ENCODE data around the gene PYROXD2.
"Not testable (repeated sequence)": the region's sequence is repeated elsewhere in the genome, so short reads cannot be mapped to it uniquely, and the experiment has no call there.

The PYROXD2 gene

DNA sequence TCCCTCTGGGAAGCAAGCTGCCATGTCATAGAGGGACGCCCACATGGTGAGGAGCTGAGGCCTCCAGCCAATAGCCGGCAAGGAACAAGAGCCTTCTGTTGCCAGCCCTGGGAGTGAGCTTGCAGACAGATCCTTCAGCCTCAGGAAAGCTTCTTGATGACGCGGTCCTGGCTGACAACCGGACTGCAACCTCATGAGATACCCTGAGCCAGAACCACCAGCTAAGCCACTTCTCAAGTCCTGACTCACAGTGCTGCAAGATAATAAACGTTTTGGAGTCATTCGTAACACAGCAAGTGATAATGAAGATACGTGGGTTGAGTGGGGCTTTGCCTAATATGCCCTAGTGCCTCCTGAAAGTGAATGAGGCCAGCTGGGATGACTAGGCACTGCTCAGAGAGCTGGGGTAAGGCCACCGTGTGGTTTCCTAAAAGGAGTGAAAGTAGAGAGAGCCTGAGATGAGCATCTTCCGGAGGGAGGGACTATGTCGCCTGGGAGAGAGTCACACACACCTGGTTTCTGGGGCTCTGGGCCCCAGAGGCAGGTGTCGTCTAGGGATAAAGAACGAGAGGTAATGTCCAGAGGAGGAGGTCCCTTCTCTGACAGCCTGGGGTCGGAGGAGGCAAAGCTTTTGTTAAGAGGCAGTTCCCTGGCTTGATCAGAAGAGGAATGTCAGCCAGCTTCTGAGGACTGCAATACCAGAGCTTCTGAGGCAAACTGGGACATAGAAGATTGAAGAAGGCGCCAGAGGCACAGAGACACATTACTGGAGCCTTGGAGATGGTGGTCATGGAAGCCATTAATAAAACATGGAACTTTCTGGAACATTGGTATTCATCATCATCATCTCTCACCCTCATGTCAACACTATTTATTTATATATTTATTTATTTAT is 53.6 kb downstream of the PYROXD2 start:
- peaks cover 9% of the 10 kb centered on the region for H3K4me1 Mint-ChIP-seq (ENCODE audit: low read depth)
- no peak overlapping the region for H3K27ac Mint-ChIP-seq
- H3K9me3 Mint-ChIP-seq = no peaks in the 10 kb centered on the region
- H3K27me3 Mint-ChIP-seq = peaks cover 15% of the 10 kb centered on the region
- no peak overlapping the region for H3K4me3 Mint-ChIP-seq
- H3K36me3 Mint-ChIP-seq (ENCODE audit: low read depth) = no peaks in the 10 kb centered on the region

DNA sequence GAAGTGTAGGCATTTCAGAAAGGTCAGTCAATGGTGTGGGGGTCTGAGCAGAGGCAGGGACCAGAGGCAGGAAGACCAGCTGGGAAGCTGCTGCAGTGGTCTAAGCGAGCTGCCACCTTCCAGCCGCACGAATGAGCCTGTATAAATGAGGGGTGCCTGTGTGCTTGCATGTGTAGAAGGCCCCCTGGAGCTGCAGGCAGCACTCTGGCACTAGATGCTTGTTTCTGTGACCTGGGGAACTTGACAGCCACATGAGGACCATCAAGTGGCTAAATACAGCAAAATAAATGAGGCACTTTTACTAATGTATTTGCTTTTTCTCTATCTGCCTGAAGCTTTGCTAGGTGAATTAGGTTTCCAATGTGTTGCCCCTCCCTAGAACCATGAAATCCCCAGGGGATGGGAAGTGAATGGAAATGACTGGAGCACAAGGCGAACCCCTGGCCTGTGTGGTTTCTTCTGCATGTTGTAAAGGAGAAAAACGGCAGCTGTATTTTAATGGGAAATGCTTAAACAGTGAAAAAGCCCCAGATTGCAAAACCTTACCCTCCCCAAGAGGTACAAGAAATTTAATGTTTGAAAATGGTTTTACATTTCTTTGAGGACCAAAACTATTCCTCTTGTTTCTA is 57.7 kb downstream of the PYROXD2 start:
- no peaks in the 10 kb centered on the region for H3K36me3 Mint-ChIP-seq (ENCODE audit: low read depth)
- H3K9me3 Mint-ChIP-seq = no peaks in the 10 kb centered on the region
- peaks cover 37% of the 10 kb centered on the region for H3K27me3 Mint-ChIP-seq
- peaks cover 12% of the 10 kb centered on the region for H3K4me1 Mint-ChIP-seq (ENCODE audit: low read depth)
- no peak overlapping the region for H3K27ac Mint-ChIP-seq
- H3K4me3 Mint-ChIP-seq = no peak overlapping the region

DNA sequence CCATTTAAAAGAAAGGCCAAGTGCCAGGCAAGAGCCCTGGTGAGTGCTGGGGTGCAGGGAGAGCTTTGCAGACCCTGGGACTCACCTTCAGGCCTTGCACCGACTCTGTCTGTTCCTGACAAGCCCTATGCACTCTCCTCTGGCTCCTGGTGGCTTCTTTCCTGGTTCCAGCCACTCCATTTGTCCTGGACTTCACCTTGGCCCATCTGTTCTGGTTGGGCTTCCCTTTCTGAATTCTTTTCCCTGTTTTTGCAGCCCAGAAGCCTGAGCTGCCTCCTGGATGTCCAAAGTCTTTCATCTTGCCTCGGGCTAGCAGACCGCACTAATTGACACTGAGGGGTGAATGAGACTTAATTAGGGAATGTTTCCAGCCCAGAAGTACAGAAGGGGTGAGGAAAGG is 60.5 kb downstream of the PYROXD2 start:
- peaks cover 7% of the 10 kb centered on the region for H3K4me1 Mint-ChIP-seq (ENCODE audit: low read depth)
- H3K36me3 Mint-ChIP-seq (ENCODE audit: low read depth) = no peaks in the 10 kb centered on the region
- H3K4me3 Mint-ChIP-seq = no peak overlapping the region
- peaks cover 49% of the 10 kb centered on the region for H3K27me3 Mint-ChIP-seq
- no peaks in the 10 kb centered on the region for H3K9me3 Mint-ChIP-seq
- no peak overlapping the region for H3K27ac Mint-ChIP-seq

DNA sequence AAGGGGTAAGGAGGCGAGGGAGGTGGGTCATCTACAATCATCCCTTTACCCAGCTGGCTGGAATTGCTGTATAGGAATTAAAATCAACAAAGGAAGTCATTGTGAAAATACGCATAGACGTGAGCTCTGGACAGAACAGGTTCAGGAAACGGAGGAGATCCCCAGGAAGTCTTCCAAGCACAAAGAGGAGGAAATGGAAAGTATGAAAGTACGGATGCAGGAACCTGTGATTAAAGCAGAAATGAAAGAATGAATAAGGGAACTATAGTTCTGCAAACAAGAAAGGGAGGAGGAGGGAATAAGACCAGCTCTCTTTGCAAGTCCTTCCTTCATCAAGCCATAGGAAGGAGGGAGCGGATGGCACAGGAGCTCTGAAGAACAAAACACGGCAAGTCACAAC is 61.8 kb downstream of the PYROXD2 start:
- Mint-ChIP-seq H3K27me3 (peaks cover 46% of the 10 kb centered on the region), H3K4me1 (ENCODE audit: low read depth) (peaks cover 12% of the 10 kb centered on the region), H3K36me3 (ENCODE audit: low read depth) (no peaks in the 10 kb centered on the region), H3K27ac (no peak overlapping the region), H3K4me3 (no peak overlapping the region), H3K9me3 (peaks cover 3% of the 10 kb centered on the region)

DNA sequence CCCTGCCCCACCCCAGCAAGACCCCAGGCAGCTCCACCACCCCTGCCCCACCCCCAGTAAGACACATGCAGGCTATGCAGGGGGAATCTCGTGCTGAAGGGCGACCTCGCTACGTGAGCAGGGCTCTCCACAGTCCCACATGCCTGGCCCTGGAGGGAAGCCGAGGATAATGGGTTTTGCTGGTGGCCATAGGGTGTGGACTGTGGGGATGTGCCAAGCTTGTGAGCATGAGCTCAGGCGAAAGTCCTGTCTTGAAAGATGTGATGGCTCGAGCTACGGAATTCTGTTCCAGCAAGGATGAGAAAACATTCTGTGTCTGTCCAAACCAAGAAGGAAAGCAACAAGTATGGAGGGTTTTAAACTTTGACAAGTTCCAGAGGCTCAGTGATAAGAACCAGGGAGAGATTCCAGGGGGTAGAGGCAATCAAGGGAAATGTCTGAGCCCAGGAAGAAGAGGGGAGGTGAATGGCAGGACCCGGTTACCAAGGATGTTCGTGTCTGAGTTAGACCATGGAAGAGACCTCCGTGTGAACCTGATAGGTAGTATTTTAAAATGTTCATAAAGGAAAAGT is 63.1 kb downstream of the PYROXD2 start:
- H3K27ac Mint-ChIP-seq = no peak overlapping the region
- H3K4me3 Mint-ChIP-seq = no peak overlapping the region
- peaks cover 43% of the 10 kb centered on the region for H3K27me3 Mint-ChIP-seq
- peaks cover 8% of the 10 kb centered on the region for H3K9me3 Mint-ChIP-seq
- H3K36me3 Mint-ChIP-seq (ENCODE audit: low read depth) = no peaks in the 10 kb centered on the region
- H3K4me1 Mint-ChIP-seq (ENCODE audit: low read depth) = peaks cover 12% of the 10 kb centered on the region

DNA sequence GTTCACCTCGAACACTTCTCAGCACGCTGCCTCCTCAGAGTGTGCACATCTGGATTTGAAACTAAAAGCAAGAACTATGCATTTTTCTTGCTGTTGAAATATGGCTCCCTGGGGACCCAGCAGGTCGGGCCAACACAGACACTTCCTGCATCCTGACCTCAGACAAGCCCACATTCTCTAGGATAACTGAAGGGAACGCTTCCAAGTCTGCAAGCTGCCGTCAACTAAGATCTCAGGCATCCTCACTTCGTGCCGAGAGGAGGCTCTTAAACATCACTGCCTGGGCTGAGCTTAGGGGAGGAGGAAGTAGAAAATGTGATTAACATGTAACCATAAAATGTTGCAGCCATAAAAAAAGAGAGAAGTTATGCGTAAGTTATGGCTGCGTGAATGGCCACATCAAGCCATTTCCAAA is 65.5 kb downstream of the PYROXD2 start:
- Mint-ChIP-seq H3K4me1 (ENCODE audit: low read depth) (peaks cover 12% of the 10 kb centered on the region), H3K4me3 (peak overlapping the region; percentile 17), H3K27ac (no peak overlapping the region)

DNA sequence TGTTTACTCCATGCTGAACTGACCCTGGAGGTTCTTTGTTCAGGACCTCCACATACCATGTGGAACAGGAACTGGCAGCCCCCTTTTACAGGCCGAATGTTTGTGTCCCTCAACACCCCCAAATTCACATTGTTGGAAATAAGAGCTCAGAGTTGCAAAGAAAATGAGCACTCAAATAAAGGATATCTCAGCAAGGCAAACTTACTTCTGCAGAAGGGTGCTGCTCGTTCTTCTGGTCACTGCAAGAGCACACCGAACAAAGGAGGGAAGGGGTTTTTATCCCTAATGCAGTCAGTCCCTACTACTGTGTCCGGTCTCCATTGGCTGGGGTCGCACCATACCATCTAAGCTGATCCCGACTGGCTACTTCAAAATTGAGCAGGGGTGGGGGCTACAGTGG is 68.1 kb downstream of the PYROXD2 start:
- peaks cover 14% of the 10 kb centered on the region for H3K9me3 Mint-ChIP-seq
- H3K36me3 Mint-ChIP-seq (ENCODE audit: low read depth) = no peaks in the 10 kb centered on the region
- H3K4me1 Mint-ChIP-seq (ENCODE audit: low read depth) = peaks cover 9% of the 10 kb centered on the region
- H3K27me3 Mint-ChIP-seq = peaks cover 29% of the 10 kb centered on the region
- H3K4me3 Mint-ChIP-seq = no peak overlapping the region
- H3K27ac Mint-ChIP-seq = no peak overlapping the region

More for the DNA sequence above, 65.5 kb downstream of the PYROXD2 start:
- Mint-ChIP-seq H3K27me3 (peaks cover 33% of the 10 kb centered on the region), H3K36me3 (ENCODE audit: low read depth) (no peaks in the 10 kb centered on the region), H3K9me3 (peaks cover 14% of the 10 kb centered on the region)

DNA sequence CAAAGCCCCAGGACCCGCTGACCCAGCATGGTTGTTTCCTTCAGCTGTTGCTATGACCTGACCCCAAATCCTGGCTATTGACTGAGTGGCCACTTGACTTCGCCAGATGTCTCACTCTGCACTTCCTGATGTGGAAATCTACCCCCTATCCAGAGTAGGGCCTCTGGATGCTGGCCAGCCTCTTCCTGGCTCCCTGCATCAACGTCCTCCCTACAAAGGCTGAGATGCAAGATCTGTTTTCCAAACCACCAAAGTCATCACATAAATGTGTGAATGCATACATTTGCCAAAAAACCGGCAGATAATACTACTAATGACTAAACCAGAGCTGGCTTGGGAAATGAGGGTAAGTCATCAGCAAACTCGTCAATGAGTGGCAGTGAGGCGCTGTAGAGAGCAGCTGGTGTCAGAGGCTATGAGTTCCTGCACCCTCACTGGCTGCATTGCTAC is 70.4 kb downstream of the PYROXD2 start:
- Mint-ChIP-seq H3K36me3 (ENCODE audit: low read depth) (no peaks in the 10 kb centered on the region), H3K4me1 (ENCODE audit: low read depth) (peaks cover 21% of the 10 kb centered on the region), H3K27me3 (peaks cover 28% of the 10 kb centered on the region), H3K9me3 (peaks cover 14% of the 10 kb centered on the region), H3K4me3 (no peak overlapping the region), H3K27ac (no peak overlapping the region)

DNA sequence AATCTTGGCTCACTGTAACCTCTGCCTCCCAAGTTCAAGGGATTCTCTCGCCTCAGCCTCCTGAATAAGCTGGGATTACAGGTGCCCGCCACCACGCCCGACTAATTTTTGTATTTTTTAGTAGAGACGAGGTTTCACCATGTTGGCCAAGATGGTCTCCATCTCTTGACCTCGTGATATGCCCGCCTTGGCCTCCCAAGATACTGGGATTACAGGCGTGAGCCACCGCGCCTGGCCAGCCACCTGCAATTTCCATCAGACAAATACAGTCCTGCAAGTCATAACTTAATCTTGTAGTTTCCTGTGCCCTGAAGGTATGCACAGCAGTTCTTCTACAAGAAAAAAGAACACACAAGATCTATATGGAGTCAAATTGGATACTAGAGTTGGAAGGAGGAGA is 73.3 kb downstream of the PYROXD2 start:
- not testable (repeated sequence) for H3K9me3 Mint-ChIP-seq; H3K27ac Mint-ChIP-seq; H3K4me3 Mint-ChIP-seq; H3K36me3 Mint-ChIP-seq (ENCODE audit: low read depth)
- Mint-ChIP-seq H3K27me3 (peaks cover 22% of the 10 kb centered on the region), H3K4me1 (ENCODE audit: low read depth) (peaks cover 15% of the 10 kb centered on the region)

DNA sequence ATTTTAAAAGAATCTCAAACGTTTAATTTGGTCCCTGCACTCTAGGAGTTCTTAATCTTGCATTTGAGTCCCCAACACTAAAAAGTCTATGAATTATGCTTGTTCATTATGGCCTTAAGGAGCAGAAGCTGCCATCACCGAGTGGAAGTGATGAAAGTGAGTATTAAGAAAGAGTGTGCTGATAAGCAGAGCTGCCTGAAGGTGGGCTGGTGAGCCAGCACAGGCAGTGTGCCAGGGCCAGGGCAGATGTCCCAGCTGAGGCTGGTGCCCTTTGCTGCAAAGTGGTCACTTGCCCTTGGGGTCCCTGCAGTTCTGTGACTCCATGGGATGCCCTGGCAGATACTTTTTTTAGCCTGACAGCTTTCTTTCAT is 74.1 kb downstream of the PYROXD2 start:
- peaks cover 15% of the 10 kb centered on the region for H3K4me1 Mint-ChIP-seq (ENCODE audit: low read depth)
- no peak overlapping the region for H3K27ac Mint-ChIP-seq
- no peaks in the 10 kb centered on the region for H3K9me3 Mint-ChIP-seq
- H3K4me3 Mint-ChIP-seq = no peak overlapping the region
- H3K27me3 Mint-ChIP-seq = peaks cover 22% of the 10 kb centered on the region
- no peaks in the 10 kb centered on the region for H3K36me3 Mint-ChIP-seq (ENCODE audit: low read depth)

DNA sequence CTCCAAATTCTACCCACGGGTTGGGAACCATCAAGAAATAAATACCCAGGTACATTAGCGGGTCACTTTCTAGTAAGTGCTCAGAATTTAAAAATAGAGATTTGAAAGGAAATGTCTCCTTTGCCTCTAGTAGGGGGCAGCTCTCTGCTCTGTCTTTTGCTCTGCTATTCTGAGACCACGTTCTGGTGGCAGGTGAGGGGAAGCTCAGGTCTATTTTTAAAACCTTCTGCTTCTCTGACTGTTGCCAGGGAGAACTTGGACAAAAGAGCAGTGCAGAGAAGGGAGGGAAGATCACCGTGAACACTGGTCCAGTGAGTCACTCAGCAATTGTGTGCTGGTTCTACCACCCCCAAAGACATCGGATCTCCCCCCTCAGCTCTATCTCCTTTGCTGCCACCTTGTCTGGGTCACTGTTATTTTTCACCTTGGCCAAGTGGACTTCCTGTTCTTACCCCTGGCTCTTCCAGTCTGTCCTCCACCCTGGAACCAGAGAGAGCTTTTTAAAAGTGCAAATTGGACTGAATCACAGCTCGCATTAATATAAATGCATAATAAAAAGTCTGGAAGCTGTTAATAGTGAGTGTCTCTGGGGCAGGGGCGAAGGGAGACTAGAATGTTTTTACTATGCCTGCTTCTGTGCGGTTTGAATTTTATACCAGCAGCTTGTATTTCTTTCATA is 74.6 kb downstream of the PYROXD2 start:
- H3K9me3 Mint-ChIP-seq = no peaks in the 10 kb centered on the region
- H3K4me1 Mint-ChIP-seq (ENCODE audit: low read depth) = peaks cover 15% of the 10 kb centered on the region
- H3K27me3 Mint-ChIP-seq = peaks cover 22% of the 10 kb centered on the region
- H3K27ac Mint-ChIP-seq = no peak overlapping the region
- no peak overlapping the region for H3K4me3 Mint-ChIP-seq
- no peaks in the 10 kb centered on the region for H3K36me3 Mint-ChIP-seq (ENCODE audit: low read depth)

DNA sequence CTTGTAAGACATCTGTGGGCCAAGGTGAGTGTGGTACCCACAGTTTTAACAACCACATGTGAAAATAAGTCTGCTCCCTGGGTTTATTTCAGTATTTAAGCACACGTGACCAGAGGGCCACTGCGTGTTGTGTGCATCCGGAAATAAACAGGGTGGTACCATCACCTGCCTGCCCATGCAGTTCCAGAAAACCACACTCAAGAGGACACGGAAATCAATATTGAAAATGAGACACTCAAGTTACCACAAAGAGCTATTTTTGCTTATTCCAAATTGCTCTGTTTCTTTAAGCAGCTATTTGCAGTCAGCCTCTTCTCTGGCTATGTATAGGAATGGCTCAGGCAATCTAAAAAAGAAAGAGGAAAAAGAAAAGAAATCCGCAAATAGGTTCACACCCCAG is 75.2 kb downstream of the PYROXD2 start:
- H3K27ac Mint-ChIP-seq = no peak overlapping the region
- H3K4me1 Mint-ChIP-seq (ENCODE audit: low read depth) = peaks cover 15% of the 10 kb centered on the region
- H3K27me3 Mint-ChIP-seq = peaks cover 22% of the 10 kb centered on the region
- H3K9me3 Mint-ChIP-seq = no peaks in the 10 kb centered on the region
- H3K4me3 Mint-ChIP-seq = no peak overlapping the region
- H3K36me3 Mint-ChIP-seq (ENCODE audit: low read depth) = no peaks in the 10 kb centered on the region

DNA sequence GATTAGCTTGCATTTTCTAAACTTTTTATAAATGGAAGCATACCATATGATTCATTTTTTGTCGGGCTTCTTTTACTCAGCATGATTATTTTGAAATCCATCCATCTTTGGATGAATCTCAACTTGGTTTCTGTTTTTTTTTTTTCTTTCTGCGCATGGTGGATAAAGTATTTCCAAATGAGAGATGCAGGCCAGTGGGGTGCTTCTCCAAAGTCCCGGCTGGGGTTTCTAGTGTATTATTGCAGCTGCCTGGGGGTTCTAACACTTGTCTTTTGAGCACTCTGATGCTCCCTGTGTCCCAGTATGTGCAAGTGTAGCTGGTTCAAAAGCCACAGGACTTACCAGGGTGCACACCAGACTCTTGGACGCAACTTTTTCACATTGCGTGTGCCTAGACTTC is 76.1 kb downstream of the PYROXD2 start:
- Mint-ChIP-seq H3K27me3 (peaks cover 18% of the 10 kb centered on the region), H3K36me3 (ENCODE audit: low read depth) (no peaks in the 10 kb centered on the region), H3K27ac (no peak overlapping the region), H3K9me3 (no peaks in the 10 kb centered on the region), H3K4me3 (no peak overlapping the region), H3K4me1 (ENCODE audit: low read depth) (peaks cover 15% of the 10 kb centered on the region)

DNA sequence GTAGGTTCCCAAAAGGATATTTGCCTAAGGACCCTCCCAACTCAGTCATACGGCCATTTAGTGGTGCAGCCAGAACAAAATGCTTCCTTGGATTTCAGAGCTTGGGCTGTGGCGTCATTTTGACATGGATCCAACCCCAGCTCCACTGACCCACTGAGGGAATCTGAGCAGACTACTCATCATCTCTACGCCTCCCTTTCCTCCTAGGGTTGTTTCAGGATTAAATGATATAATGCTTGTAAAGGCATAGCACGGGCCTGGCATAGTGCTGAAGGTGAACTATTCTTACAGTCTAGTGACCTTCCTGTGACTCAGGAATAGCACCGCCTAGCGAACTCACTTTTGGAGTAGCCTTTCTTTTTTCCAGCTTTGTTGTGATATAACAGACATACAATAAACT is 76.7 kb downstream of the PYROXD2 start:
- H3K27me3 Mint-ChIP-seq = peaks cover 18% of the 10 kb centered on the region
- H3K4me1 Mint-ChIP-seq (ENCODE audit: low read depth) = peaks cover 15% of the 10 kb centered on the region
- no peaks in the 10 kb centered on the region for H3K9me3 Mint-ChIP-seq
- H3K36me3 Mint-ChIP-seq (ENCODE audit: low read depth) = no peaks in the 10 kb centered on the region
- H3K27ac Mint-ChIP-seq = no peak overlapping the region
- H3K4me3 Mint-ChIP-seq = no peak overlapping the region

DNA sequence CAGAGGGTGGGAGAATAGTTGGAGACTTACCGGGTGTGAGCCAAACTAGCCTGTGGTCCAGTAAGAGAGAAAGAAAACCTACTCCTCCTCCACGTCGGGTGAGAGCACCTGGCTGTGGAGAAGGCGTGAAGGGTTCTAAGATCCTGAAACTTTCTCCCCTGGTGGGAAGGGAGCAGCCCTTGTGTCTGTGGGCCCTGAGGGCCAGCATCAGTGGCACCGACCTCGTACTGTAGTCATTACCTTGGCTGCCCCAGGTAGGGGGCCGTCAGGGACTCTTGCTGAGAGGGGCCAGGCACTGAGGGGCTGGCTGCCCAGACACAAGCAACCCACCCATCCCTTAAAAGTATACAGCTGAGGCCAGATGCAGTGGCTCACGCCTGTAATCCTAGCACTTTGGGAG is 77.5 kb downstream of the PYROXD2 start:
- no peaks in the 10 kb centered on the region for H3K36me3 Mint-ChIP-seq (ENCODE audit: low read depth)
- H3K4me1 Mint-ChIP-seq (ENCODE audit: low read depth) = peaks cover 15% of the 10 kb centered on the region
- no peaks in the 10 kb centered on the region for H3K9me3 Mint-ChIP-seq
- no peak overlapping the region for H3K4me3 Mint-ChIP-seq
- peaks cover 11% of the 10 kb centered on the region for H3K27me3 Mint-ChIP-seq
- no peak overlapping the region for H3K27ac Mint-ChIP-seq

Measured in stimulated activated naive CD8-positive, alpha-beta T cell treated with anti-CD3 and anti-CD28 coated beads, Interleukin-15, Interleukin-2, amounts not matched to agents 100 ng/mL and 50 ng/mL, for 24 hours (primary cell).